Chondrocyte (in vitro differentiated cells): Measurements from ENCODE around the gene SGCD. TPM values are rescaled to one million over a fixed set of nuclear protein-coding genes. Genes with fewer than 3 reads are reported as not detected.

Experiments
- DNase-seq: peaks from one replicate; pipeline ENCODE4 v3.0.0; 2021; ENCODE audit warnings: mixed read lengths, low spot score
- H3K27ac Mint-ChIP-seq: one replicate; pipeline ENCODE4 v1.8.0; 2021; ENCODE audit warnings: mild to moderate bottlenecking, moderate library complexity, mixed read lengths; ENCODE audit not compliant: unreplicated experiment
- H3K27me3 Mint-ChIP-seq: 2 replicates; pipeline ENCODE4 v1.8.0; 2021; ENCODE audit warnings: low read depth, mixed read lengths
- H3K36me3 Mint-ChIP-seq: 2 replicates; pipeline ENCODE4 v1.8.0; 2021; ENCODE audit warnings: low read depth, mixed read lengths
- H3K4me1 Mint-ChIP-seq: 2 replicates; pipeline ENCODE4 v1.8.0; 2021; ENCODE audit warnings: low read depth, mild to moderate bottlenecking, mixed read lengths
- H3K4me3 Mint-ChIP-seq: one replicate; pipeline ENCODE4 v1.8.0; 2021; ENCODE audit warnings: mild to moderate bottlenecking, moderate library complexity, mixed read lengths; ENCODE audit not compliant: unreplicated experiment
- H3K9me3 Mint-ChIP-seq: 2 replicates; pipeline ENCODE4 v1.8.0; 2021; ENCODE audit warnings: low read depth, mixed read lengths
- CTCF ChIP-seq: fragments of 200-600 bp; sonication (generic); IDR thresholded peaks from 2 replicates; pipeline ENCODE4 v1.5.0; 2021; ENCODE audit warnings: antibody characterized with exemption, mild to moderate bottlenecking, moderate library complexity
- total RNA-seq: library from RNA; stranded (reverse); gene quantifications from 3 replicates; pipeline ENCODE4 v1.2.1, GENCODE V29; 2021

The SGCD gene
- total RNA-seq, 1 donor from 2014 or later = 8.4 TPM

- H3K9me3 Mint-ChIP-seq = no peaks in the 10 kb centered on the region
- H3K27me3 Mint-ChIP-seq = peaks cover 4% of the 10 kb centered on the region
- H3K4me1 Mint-ChIP-seq = no peaks in the 10 kb centered on the region
- no peaks in the 10 kb centered on the region for H3K36me3 Mint-ChIP-seq
- DNase-seq = no peak
- no peak overlapping the region for H3K4me3 Mint-ChIP-seq
- H3K27ac Mint-ChIP-seq = no peak overlapping the region
- no peak for TF ChIP-seq CTCF
These were observed 358.5 kb downstream of the SGCD start for GRCh38 chr5:156685481-156685880.

- no peak for DNase-seq
- H3K27me3 Mint-ChIP-seq = peaks cover 4% of the 10 kb centered on the region
- TF ChIP-seq CTCF = no peak
These were observed 359.4 kb downstream of the SGCD start for GRCh38 chr5:156686380-156686779.

GRCh38 chr5:156686796-156687195 is 359.8 kb downstream of the SGCD start:
- Mint-ChIP-seq H3K36me3 (no peaks in the 10 kb centered on the region), H3K27me3 (peaks cover 4% of the 10 kb centered on the region), H3K4me3 (no peak overlapping the region), H3K27ac (no peak overlapping the region), H3K4me1 (no peaks in the 10 kb centered on the region), H3K9me3 (no peaks in the 10 kb centered on the region)
- no peak for DNase-seq
- no peak for TF ChIP-seq CTCF

More at GRCh38 chr5:156686380-156686779, 359.4 kb downstream of the SGCD start:
- no peaks in the 10 kb centered on the region for H3K36me3 Mint-ChIP-seq
- no peaks in the 10 kb centered on the region for H3K9me3 Mint-ChIP-seq
- no peak overlapping the region for H3K27ac Mint-ChIP-seq
- H3K4me3 Mint-ChIP-seq = no peak overlapping the region
- H3K4me1 Mint-ChIP-seq = no peaks in the 10 kb centered on the region

- TF ChIP-seq CTCF = no peak
- no peak for DNase-seq
- Mint-ChIP-seq H3K27ac (no peak overlapping the region), H3K4me1 (no peaks in the 10 kb centered on the region), H3K4me3 (no peak overlapping the region), H3K9me3 (no peaks in the 10 kb centered on the region), H3K36me3 (no peaks in the 10 kb centered on the region), H3K27me3 (peaks cover 6% of the 10 kb centered on the region)
These were observed 360.6 kb downstream of the SGCD start for GRCh38 chr5:156687514-156687913.

- no peaks in the 10 kb centered on the region for H3K36me3 Mint-ChIP-seq
- no peak for TF ChIP-seq CTCF
- no peak overlapping the region for H3K4me3 Mint-ChIP-seq
- DNase-seq = no peak
- peaks cover 2% of the 10 kb centered on the region for H3K27me3 Mint-ChIP-seq
- H3K27ac Mint-ChIP-seq = no peak overlapping the region
- H3K4me1 Mint-ChIP-seq = no peaks in the 10 kb centered on the region
- H3K9me3 Mint-ChIP-seq = no peaks in the 10 kb centered on the region
These were observed 364.6 kb downstream of the SGCD start for GRCh38 chr5:156691572-156691971.
